ENCODE measurements around the gene DIABLO. TPM values are rescaled to one million over a fixed set of nuclear protein-coding genes. Genes with fewer than 3 reads are reported as not detected.

Gene DIABLO
- polyA plus RNA-seq, 2 of the 4 experiments (the other 2 are of a cell fraction): 74.9 to 104 TPM

DNA sequence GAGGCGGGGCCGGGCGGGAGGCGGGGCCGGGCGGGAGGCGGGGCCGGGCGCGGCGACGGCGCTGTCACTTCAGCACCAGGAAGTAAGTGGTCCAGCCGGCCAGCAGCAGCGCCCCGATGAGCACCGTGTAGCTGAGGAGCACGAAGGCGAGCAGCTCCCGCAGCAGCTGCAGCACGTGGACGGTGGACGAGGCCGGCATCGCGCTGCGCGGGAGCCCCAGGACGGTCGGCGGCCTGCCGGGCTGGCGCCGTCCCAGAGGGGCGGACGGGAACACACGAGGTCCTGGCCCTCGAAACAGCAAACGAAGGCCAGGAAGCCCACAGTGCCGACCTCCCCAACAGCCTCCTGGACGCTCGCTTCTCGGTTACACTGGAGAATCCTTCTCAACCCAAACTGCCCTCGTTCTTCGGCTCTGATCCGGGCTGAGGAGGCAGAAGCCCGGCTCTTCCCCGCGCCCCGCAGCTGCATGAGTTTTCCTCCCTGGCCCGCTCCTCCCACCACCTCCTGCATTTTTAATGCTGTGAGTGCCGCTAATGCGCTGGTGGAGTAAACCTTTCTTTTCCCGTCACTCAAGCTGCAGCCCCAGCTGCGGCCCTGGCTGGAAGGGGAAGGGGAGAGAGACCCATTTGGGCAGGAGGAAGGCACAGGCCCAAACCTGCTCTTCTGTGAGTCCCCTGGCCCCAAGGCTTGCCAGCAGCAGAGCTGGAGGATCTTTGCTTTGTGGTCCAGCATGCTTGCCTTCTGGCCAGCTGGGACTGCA lies 694 bp upstream of the DIABLO start (continued):
- TF ChIP-seq, protein P1, sequence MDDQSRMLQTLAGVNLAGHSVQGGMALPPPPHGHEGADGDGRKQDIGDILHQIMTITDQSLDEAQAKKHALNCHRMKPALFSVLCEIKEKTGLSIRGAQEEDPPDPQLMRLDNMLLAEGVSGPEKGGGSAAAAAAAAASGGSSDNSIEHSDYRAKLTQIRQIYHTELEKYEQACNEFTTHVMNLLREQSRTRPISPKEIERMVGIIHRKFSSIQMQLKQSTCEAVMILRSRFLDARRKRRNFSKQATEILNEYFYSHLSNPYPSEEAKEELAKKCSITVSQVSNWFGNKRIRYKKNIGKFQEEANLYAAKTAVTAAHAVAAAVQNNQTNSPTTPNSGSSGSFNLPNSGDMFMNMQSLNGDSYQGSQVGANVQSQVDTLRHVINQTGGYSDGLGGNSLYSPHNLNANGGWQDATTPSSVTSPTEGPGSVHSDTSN (IDR thresholded peaks at IDR 0.05): no peak
- TF ChIP-seq NFE2L2 (conservative IDR thresholded peaks at IDR 0.05; ENCODE audit: low read length) (no peak), ZC3H11A (IDR thresholded peaks at IDR 0.05) (no peak), EHF (CRISPR knock-in tag; IDR thresholded peaks at IDR 0.05) (peak; percentile 91; the same call in 1 of the 2 replicates), GATA3 (IDR thresholded peaks at IDR 0.05; ENCODE audit: borderline replicate concordance) (no peak), KDM1A (IDR thresholded peaks at IDR 0.05; ENCODE audit: low read depth) (no peak), HOXB5 (CRISPR knock-in tag; IDR thresholded peaks at IDR 0.05) (0 out of 2 replicates have a peak, but pooled peaks have one; percentile 73), HEYL (CRISPR knock-in tag; IDR thresholded peaks at IDR 0.05) (no peak), FOSL2 (IDR thresholded peaks at IDR 0.05) (no peak), FOSL2 (CRISPR knock-in tag; IDR thresholded peaks at IDR 0.05) (no peak), RCOR1 (IDR thresholded peaks at IDR 0.05; ENCODE audit: low read depth, low read length) (no peak), TP53 (CRISPR knock-in tag; IDR thresholded peaks at IDR 0.05) (peak; percentile 67; the same call in 1 of the 2 replicates), HDAC2 (IDR thresholded peaks at IDR 0.05) (no peak), ZFP36 (IDR thresholded peaks at IDR 0.05; ENCODE audit: borderline replicate concordance, partially characterized antibody) (no peak), RNF2 (IDR thresholded peaks at IDR 0.05; ENCODE audit: borderline replicate concordance, low read depth) (no peak), CBX8 (IDR thresholded peaks at IDR 0.05) (no peak), MYC (IDR thresholded peaks at IDR 0.05; ENCODE audit: borderline replicate concordance, low read length) (peak; percentile 67; the same call in 1 of the 2 replicates)
- TF ChIP-seq, protein P2, sequence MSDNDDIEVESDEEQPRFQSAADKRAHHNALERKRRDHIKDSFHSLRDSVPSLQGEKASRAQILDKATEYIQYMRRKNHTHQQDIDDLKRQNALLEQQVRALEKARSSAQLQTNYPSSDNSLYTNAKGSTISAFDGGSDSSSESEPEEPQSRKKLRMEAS (IDR thresholded peaks at IDR 0.05): peak; percentile 87
- TF ChIP-seq, protein P3, sequence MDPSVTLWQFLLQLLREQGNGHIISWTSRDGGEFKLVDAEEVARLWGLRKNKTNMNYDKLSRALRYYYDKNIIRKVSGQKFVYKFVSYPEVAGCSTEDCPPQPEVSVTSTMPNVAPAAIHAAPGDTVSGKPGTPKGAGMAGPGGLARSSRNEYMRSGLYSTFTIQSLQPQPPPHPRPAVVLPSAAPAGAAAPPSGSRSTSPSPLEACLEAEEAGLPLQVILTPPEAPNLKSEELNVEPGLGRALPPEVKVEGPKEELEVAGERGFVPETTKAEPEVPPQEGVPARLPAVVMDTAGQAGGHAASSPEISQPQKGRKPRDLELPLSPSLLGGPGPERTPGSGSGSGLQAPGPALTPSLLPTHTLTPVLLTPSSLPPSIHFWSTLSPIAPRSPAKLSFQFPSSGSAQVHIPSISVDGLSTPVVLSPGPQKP (IDR thresholded peaks at IDR 0.05; ENCODE audit: low read depth, low read length): no peak
- TF ChIP-seq, protein P4, sequence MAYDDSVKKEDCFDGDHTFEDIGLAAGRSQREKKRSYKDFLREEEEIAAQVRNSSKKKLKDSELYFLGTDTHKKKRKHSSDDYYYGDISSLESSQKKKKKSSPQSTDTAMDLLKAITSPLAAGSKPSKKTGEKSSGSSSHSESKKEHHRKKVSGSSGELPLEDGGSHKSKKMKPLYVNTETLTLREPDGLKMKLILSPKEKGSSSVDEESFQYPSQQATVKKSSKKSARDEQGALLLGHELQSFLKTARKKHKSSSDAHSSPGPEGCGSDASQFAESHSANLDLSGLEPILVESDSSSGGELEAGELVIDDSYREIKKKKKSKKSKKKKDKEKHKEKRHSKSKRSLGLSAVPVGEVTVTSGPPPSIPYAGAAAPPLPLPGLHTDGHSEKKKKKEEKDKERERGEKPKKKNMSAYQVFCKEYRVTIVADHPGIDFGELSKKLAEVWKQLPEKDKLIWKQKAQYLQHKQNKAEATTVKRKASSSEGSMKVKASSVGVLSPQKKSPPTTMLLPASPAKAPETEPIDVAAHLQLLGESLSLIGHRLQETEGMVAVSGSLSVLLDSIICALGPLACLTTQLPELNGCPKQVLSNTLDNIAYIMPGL (CRISPR knock-in tag; IDR thresholded peaks at IDR 0.05; ENCODE audit: borderline replicate concordance): no peak
- TF ChIP-seq, protein P5, sequence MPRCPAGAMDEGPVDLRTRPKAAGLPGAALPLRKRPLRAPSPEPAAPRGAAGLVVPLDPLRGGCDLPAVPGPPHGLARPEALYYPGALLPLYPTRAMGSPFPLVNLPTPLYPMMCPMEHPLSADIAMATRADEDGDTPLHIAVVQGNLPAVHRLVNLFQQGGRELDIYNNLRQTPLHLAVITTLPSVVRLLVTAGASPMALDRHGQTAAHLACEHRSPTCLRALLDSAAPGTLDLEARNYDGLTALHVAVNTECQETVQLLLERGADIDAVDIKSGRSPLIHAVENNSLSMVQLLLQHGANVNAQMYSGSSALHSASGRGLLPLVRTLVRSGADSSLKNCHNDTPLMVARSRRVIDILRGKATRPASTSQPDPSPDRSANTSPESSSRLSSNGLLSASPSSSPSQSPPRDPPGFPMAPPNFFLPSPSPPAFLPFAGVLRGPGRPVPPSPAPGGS (IDR thresholded peaks at IDR 0.05): no peak
- TF ChIP-seq, protein P6, sequence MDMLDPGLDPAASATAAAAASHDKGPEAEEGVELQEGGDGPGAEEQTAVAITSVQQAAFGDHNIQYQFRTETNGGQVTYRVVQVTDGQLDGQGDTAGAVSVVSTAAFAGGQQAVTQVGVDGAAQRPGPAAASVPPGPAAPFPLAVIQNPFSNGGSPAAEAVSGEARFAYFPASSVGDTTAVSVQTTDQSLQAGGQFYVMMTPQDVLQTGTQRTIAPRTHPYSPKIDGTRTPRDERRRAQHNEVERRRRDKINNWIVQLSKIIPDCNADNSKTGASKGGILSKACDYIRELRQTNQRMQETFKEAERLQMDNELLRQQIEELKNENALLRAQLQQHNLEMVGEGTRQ (IDR thresholded peaks at IDR 0.05): 0 out of 2 replicates have a peak, but pooled peaks have one; percentile 20
- TF ChIP-seq, protein P7, sequence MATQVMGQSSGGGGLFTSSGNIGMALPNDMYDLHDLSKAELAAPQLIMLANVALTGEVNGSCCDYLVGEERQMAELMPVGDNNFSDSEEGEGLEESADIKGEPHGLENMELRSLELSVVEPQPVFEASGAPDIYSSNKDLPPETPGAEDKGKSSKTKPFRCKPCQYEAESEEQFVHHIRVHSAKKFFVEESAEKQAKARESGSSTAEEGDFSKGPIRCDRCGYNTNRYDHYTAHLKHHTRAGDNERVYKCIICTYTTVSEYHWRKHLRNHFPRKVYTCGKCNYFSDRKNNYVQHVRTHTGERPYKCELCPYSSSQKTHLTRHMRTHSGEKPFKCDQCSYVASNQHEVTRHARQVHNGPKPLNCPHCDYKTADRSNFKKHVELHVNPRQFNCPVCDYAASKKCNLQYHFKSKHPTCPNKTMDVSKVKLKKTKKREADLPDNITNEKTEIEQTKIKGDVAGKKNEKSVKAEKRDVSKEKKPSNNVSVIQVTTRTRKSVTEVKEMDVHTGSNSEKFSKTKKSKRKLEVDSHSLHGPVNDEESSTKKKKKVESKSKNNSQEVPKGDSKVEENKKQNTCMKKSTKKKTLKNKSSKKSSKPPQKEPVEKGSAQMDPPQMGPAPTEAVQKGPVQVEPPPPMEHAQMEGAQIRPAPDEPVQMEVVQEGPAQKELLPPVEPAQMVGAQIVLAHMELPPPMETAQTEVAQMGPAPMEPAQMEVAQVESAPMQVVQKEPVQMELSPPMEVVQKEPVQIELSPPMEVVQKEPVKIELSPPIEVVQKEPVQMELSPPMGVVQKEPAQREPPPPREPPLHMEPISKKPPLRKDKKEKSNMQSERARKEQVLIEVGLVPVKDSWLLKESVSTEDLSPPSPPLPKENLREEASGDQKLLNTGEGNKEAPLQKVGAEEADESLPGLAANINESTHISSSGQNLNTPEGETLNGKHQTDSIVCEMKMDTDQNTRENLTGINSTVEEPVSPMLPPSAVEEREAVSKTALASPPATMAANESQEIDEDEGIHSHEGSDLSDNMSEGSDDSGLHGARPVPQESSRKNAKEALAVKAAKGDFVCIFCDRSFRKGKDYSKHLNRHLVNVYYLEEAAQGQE (IDR thresholded peaks at IDR 0.05): peak; percentile 79

Data from A549 (cell line).